ENCODE results near the gene CYP17A1. TPM values are rescaled to one million over a fixed set of nuclear protein-coding genes. Genes with fewer than 3 reads are reported as not detected.

The CYP17A1 gene
- total RNA-seq, 1 donor from 2014 or later = not detected

DNA sequence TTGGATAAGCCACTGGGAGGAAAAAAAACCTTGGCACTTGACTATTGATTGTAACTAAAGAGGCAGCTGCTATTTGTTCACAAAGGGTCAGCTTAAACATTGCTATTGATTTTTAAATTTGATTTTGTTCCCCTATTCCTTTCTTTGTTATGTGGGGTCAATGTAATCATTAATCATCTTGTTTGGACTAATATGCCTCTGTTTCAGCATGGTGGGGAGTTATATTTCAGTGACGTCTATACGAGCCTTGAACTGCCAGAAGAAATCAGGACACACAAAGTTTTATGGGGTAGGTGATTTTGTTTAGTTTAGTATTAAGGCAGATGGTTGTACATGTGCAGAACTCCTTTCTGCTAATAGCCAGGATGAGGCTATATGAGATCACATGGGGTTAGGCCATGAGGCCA is 39.5 kb upstream of the CYP17A1 start:
- H3K27ac Mint-ChIP-seq = no peak overlapping the region
- H3K4me3 ChIP-seq = no peak overlapping the region
- H3K9ac ChIP-seq = no peak overlapping the region
- H4K20me1 ChIP-seq (ENCODE audit: low read depth) = no peaks in the 10 kb centered on the region
- H3K27ac ChIP-seq = no peak overlapping the region
- peaks cover 4% of the 10 kb centered on the region for H3K36me3 ChIP-seq
- TF ChIP-seq EZH2phosphoT487 (IDR thresholded peaks at IDR 0.05) = no peak
- TF ChIP-seq, protein P1, sequence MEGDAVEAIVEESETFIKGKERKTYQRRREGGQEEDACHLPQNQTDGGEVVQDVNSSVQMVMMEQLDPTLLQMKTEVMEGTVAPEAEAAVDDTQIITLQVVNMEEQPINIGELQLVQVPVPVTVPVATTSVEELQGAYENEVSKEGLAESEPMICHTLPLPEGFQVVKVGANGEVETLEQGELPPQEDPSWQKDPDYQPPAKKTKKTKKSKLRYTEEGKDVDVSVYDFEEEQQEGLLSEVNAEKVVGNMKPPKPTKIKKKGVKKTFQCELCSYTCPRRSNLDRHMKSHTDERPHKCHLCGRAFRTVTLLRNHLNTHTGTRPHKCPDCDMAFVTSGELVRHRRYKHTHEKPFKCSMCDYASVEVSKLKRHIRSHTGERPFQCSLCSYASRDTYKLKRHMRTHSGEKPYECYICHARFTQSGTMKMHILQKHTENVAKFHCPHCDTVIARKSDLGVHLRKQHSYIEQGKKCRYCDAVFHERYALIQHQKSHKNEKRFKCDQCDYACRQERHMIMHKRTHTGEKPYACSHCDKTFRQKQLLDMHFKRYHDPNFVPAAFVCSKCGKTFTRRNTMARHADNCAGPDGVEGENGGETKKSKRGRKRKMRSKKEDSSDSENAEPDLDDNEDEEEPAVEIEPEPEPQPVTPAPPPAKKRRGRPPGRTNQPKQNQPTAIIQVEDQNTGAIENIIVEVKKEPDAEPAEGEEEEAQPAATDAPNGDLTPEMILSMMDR (IDR thresholded peaks at IDR 0.05) = no peak
- TF ChIP-seq EZH2 (IDR thresholded peaks at IDR 0.05) = no peak
- H3F3A ChIP-seq (ENCODE audit: low read depth) = no peaks in the 10 kb centered on the region
- peaks cover 11% of the 10 kb centered on the region for H3K36me3 Mint-ChIP-seq
- H3K27me3 Mint-ChIP-seq (ENCODE audit: insufficient read depth, low read depth) = no peaks in the 10 kb centered on the region
- no peaks in the 10 kb centered on the region for H3K4me1 ChIP-seq
- no peak overlapping the region for H2AFZ ChIP-seq (replicated peaks)
- H3K27me3 ChIP-seq = no peaks in the 10 kb centered on the region
- H3K4me3 Mint-ChIP-seq = no peak overlapping the region
- H3K9me3 Mint-ChIP-seq = no peaks in the 10 kb centered on the region
- no peaks in the 10 kb centered on the region for H3K79me2 ChIP-seq (ENCODE audit: low read depth)
- H3K4me1 Mint-ChIP-seq = no peaks in the 10 kb centered on the region
- DNase-seq (ENCODE audit: low spot score) = no peak
- no peaks in the 10 kb centered on the region for H3K9me3 ChIP-seq (ENCODE audit: low read depth)
- no peak overlapping the region for H3K4me2 ChIP-seq

DNA sequence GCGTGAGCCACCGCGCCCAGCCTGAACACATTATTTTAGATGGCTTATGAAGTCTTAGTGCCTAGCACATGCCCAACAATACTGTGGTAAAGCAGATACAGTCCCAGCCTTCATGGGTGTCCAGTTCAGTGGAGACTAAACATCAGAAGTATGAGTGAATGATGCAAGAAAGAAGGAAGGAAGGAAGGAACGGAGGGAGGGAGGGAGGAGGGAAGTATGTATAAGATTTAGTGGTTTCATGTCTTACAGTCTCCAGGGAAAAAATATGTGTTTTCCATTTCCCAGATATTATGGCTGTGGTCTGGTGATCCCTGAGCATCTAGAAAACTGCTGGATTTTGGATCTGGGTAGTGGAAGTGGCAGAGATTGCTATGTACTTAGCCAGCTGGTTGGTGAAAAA is 35.0 kb upstream of the CYP17A1 start:
- Histone ChIP-seq H2AFZ (replicated peaks) (no peak overlapping the region), H3K4me1 (peaks cover 15% of the 10 kb centered on the region), H3K79me2 (ENCODE audit: low read depth) (no peaks in the 10 kb centered on the region), H3F3A (ENCODE audit: low read depth) (peaks cover 20% of the 10 kb centered on the region), H3K27ac (no peak overlapping the region), H3K27me3 (no peaks in the 10 kb centered on the region), H3K36me3 (no peaks in the 10 kb centered on the region), H3K4me3 (no peak overlapping the region), H4K20me1 (ENCODE audit: low read depth) (no peaks in the 10 kb centered on the region), H3K9me3 (ENCODE audit: low read depth) (no peaks in the 10 kb centered on the region), H3K4me2 (no peak overlapping the region), H3K9ac (no peak overlapping the region)
- Mint-ChIP-seq H3K4me1 (peaks cover 19% of the 10 kb centered on the region), H3K27ac (peak overlapping the region; percentile 32), H3K9me3 (no peaks in the 10 kb centered on the region), H3K27me3 (ENCODE audit: insufficient read depth, low read depth) (peaks cover 5% of the 10 kb centered on the region), H3K36me3 (peaks cover 12% of the 10 kb centered on the region), H3K4me3 (no peak overlapping the region)
- no peak for DNase-seq (ENCODE audit: low spot score)
- TF ChIP-seq EZH2 (IDR thresholded peaks at IDR 0.05) (no peak), EZH2phosphoT487 (IDR thresholded peaks at IDR 0.05) (no peak)
- TF ChIP-seq, protein P1 (IDR thresholded peaks at IDR 0.05) = no peak

DNA sequence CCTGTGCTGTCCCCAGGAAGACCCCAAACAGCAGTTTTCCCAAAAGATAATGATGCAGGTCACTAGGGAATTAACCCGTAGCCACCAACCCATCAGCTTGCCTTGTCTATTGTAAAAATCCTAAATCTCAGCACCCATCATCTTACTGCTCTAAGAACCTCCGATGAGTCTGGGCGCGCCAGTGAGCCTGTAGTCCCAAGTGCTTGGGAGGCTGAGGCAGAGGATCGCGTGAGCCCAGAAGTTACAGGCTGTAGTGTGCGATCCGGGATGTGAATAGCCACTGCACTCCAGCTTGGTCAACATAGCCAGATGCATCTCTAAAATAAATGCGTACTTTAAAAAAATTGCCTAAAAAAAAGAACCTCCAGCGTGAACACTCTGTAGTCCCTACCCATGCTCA is 33.0 kb upstream of the CYP17A1 start:
- peak overlapping the region; percentile 24 for H3K9ac ChIP-seq
- peaks cover 5% of the 10 kb centered on the region for H3K27me3 Mint-ChIP-seq (ENCODE audit: insufficient read depth, low read depth)
- peak overlapping the region; percentile 95 for H3K27ac Mint-ChIP-seq
- H3F3A ChIP-seq (ENCODE audit: low read depth) = peaks cover 20% of the 10 kb centered on the region
- H3K4me1 Mint-ChIP-seq = peaks cover 19% of the 10 kb centered on the region
- peak overlapping the region; percentile 58 for H3K4me3 ChIP-seq
- H3K4me1 ChIP-seq = peaks cover 15% of the 10 kb centered on the region
- H2AFZ ChIP-seq (replicated peaks) = peak overlapping the region; percentile 92
- H3K36me3 Mint-ChIP-seq = peaks cover 8% of the 10 kb centered on the region
- no peaks in the 10 kb centered on the region for H3K79me2 ChIP-seq (ENCODE audit: low read depth)
- H3K27me3 ChIP-seq = no peaks in the 10 kb centered on the region
- H3K9me3 ChIP-seq (ENCODE audit: low read depth) = no peaks in the 10 kb centered on the region
- DNase-seq (ENCODE audit: low spot score) = peak; percentile 20
- no peaks in the 10 kb centered on the region for H3K9me3 Mint-ChIP-seq
- TF ChIP-seq EZH2 (IDR thresholded peaks at IDR 0.05) (no peak), EZH2phosphoT487 (IDR thresholded peaks at IDR 0.05) (peak; percentile 49)
- no peak overlapping the region for H3K27ac ChIP-seq
- H4K20me1 ChIP-seq (ENCODE audit: low read depth) = no peaks in the 10 kb centered on the region
- no peaks in the 10 kb centered on the region for H3K36me3 ChIP-seq
- peak overlapping the region; percentile 89 for H3K4me3 Mint-ChIP-seq
- H3K4me2 ChIP-seq = peak overlapping the region; percentile 83

DNA sequence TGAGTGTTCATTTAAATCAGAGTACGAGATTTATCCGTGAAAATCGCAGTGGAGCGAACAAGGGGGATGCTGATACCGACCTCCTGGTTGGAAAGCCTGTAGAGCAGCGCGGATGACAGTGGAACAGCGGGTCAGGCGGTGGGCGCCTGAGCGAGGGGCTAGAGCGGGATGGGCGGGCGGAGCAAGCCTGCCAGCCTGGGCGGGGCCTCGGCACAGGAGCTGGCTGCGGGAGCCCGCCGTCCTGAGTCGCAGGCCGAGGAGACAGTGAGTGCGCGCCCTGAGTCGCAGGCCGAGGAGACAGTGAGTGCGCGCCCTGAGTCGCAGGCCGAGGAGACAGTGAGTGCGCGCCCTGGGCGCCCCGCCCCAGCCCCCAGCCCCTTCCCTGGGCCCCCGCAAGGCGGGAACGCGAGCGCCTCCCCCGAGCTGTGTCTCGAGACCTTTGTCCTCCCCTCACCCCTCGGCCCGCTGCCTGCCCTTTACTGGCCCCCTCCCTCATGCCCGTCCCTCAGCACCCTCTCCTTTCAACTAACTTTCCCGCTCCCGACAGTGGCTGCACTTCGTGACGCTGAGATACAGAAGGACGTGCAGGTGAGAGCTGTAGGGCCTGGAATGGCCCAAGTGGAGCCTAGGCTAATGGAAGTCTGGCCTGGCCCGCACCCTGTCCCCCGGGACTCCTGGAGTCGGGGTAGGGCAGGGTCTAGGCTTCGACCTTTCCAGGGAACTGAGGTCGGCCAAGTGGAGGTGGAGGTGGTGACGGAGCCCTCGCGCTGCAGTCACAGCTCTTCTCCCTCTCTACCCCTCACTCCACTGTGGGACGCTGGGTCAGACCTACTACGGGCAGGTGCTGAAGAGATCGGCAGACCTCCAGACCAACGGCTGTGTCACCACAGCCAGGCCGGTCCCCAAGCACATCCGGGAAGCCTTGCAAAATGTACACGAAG is 32.3 kb upstream of the CYP17A1 start, which contains the start of gene AS3MT:
TSS of gene AS3MT (plus strand) at position 213 of the 941 bp plus-strand sequence. CDS start at position 336, 123 bp downstream.
- TF ChIP-seq, protein P1 (IDR thresholded peaks at IDR 0.05) = no peak
- TF ChIP-seq EZH2phosphoT487 (IDR thresholded peaks at IDR 0.05) = no peak
- Histone ChIP-seq H3K27ac (no peak within 1 kb of the TSS), H3K36me3 (no peaks in the 10 kb centered on the region), H4K20me1 (ENCODE audit: low read depth) (no peaks in the 10 kb centered on the region), H3K9ac (peak within 1 kb of the TSS; percentile 24), H3K79me2 (ENCODE audit: low read depth) (no peaks in the 10 kb centered on the region), H3K4me2 (peak within 1 kb of the TSS; percentile 83), H2AFZ (replicated peaks) (peak within 1 kb of the TSS; percentile 92), H3K4me1 (peaks cover 15% of the 10 kb centered on the region), H3K4me3 (peak within 1 kb of the TSS; percentile 58), H3K27me3 (no peaks in the 10 kb centered on the region), H3K9me3 (ENCODE audit: low read depth) (no peaks in the 10 kb centered on the region), H3F3A (ENCODE audit: low read depth) (peaks cover 20% of the 10 kb centered on the region)
- peak; percentile 92 for DNase-seq (ENCODE audit: low spot score)
- Mint-ChIP-seq H3K9me3 (no peaks in the 10 kb centered on the region), H3K36me3 (peaks cover 8% of the 10 kb centered on the region), H3K4me3 (peak within 1 kb of the TSS; percentile 89), H3K4me1 (peaks cover 19% of the 10 kb centered on the region), H3K27ac (peak within 1 kb of the TSS; percentile 95), H3K27me3 (ENCODE audit: insufficient read depth, low read depth) (peaks cover 5% of the 10 kb centered on the region)
